K562 (cell line): ENCODE results near the gene MAS1L.

Experiments
- BMI1 ChIP-seq: fragments of 150-350 bp; IDR thresholded peaks from 2 replicates; pipeline ENCODE4 v1.6.1; 2014; ENCODE audit warnings: low read length
- ELF2 ChIP-seq: fragments of 250-450 bp; sonication (Bioruptor Pico); IDR thresholded peaks from 2 replicates; pipeline ENCODE4 v1.5.0; 2021; ENCODE audit warnings: mild to moderate bottlenecking
- FOXP1 ChIP-seq: sonication (generic); formaldehyde crosslinking; IDR thresholded peaks from 2 replicates; pipeline ENCODE4 v1.8.0; 2022; ENCODE audit warnings: mild to moderate bottlenecking, missing genetic modification reagents
- GTF2F1 ChIP-seq: IDR thresholded peaks from 2 replicates; pipeline ENCODE4 v1.6.1; 2011; ENCODE audit warnings: low read depth, low read length, improper control_type of control experiment
- HMBOX1 ChIP-seq: sonication (generic); IDR thresholded peaks from 2 replicates; pipeline ENCODE4 v1.6.1; 2016
- MAX ChIP-seq: sonication (generic); formaldehyde crosslinking; IDR thresholded peaks from 2 replicates; pipeline ENCODE4 v1.9.0; 2022; ENCODE audit warnings: mild to moderate bottlenecking, missing genetic modification reagents
- TARDBP ChIP-seq: fragments of 450-650 bp; IDR thresholded peaks from 2 replicates; pipeline ENCODE4 v1.6.1; 2016
- U2AF2 ChIP-seq: fragments of 200-400 bp; formaldehyde crosslinking; optimal IDR thresholded peaks from 2 replicates; pipeline ENCODE3; 2017; ENCODE audit warnings: low read depth, mild to moderate bottlenecking, low read length
- ZZZ3 ChIP-seq: fragments of 450-650 bp; IDR thresholded peaks from 2 replicates; pipeline ENCODE4 v1.6.1; 2016; ENCODE audit warnings: antibody characterized with exemption, mild to moderate bottlenecking, moderate library complexity

GRCh38 chr6:29496961-29497360, 9.2 kb upstream of the MAS1L start:
- TF ChIP-seq GTF2F1 = no peak
- no peak for TF ChIP-seq ZZZ3
- no peak for TF ChIP-seq U2AF2
- TF ChIP-seq MAX (CRISPR knock-in tag) = no peak
- no peak for TF ChIP-seq TARDBP
- no peak for TF ChIP-seq BMI1
- TF ChIP-seq HMBOX1 = no peak
- TF ChIP-seq ELF2 = no peak
- TF ChIP-seq FOXP1 (CRISPR knock-in tag) = no peak
